Measurements from ENCODE around the gene HNRNPH2. TPM values are rescaled to one million over a fixed set of nuclear protein-coding genes. Genes with fewer than 3 reads are reported as not detected.

Gene HNRNPH2
- total RNA-seq, 1 donor from 2014 or later = 70.5 TPM

- H3K4me3 Mint-ChIP-seq = no peak overlapping the region
Observed at GRCh38 chrX:101393530-101394305, 14.3 kb upstream of the HNRNPH2 start.

GRCh38 chrX:101394372-101394771, 13.7 kb upstream of the HNRNPH2 start:
- no peak overlapping the region for H3K4me3 Mint-ChIP-seq
- H3K27ac Mint-ChIP-seq = no peak overlapping the region
- H3K36me3 Mint-ChIP-seq (ENCODE audit: low read depth) = peaks cover 49% of the 10 kb centered on the region
- DNase-seq = no peak
- ChIA-PET CTCF (no interaction called here), POLR2A (interaction anchor here (0.7 kb wide), 1 partner anchor 72 kb away, joined by 5 read pairs; no protein-coding TSS in a partner anchor)
- H3K9me3 Mint-ChIP-seq = no peaks in the 10 kb centered on the region
- H3K4me1 Mint-ChIP-seq = peaks cover 37% of the 10 kb centered on the region
- TF ChIP-seq CTCF (IDR thresholded peaks at IDR 0.05) = no peak
- no peaks in the 10 kb centered on the region for H3K27me3 Mint-ChIP-seq
- intact Hi-C loops (cut with micrococcal nuclease) = no loop called here
- no peak for ATAC-seq (ENCODE audit: low read depth)

More at GRCh38 chrX:101393530-101394305, 14.3 kb upstream of the HNRNPH2 start:
- ChIA-PET CTCF (no interaction called here), POLR2A (interaction anchor here (0.7 kb wide), 1 partner anchor 73 kb away, joined by 5 read pairs; no protein-coding TSS in a partner anchor)
- H3K36me3 Mint-ChIP-seq (ENCODE audit: low read depth) = peaks cover 47% of the 10 kb centered on the region
- peaks cover 37% of the 10 kb centered on the region for H3K4me1 Mint-ChIP-seq
- intact Hi-C loops (cut with micrococcal nuclease) = no loop called here
- no peak for TF ChIP-seq CTCF (IDR thresholded peaks at IDR 0.05)
- no peak for DNase-seq
- peak overlapping the region; percentile 12 for H3K27ac Mint-ChIP-seq
- H3K27me3 Mint-ChIP-seq = no peaks in the 10 kb centered on the region
- no peak for ATAC-seq (ENCODE audit: low read depth)
- no peaks in the 10 kb centered on the region for H3K9me3 Mint-ChIP-seq

- Mint-ChIP-seq H3K4me3 (no peak overlapping the region), H3K27ac (no peak overlapping the region), H3K27me3 (no peaks in the 10 kb centered on the region), H3K36me3 (ENCODE audit: low read depth) (peaks cover 61% of the 10 kb centered on the region), H3K9me3 (no peaks in the 10 kb centered on the region), H3K4me1 (peaks cover 33% of the 10 kb centered on the region)
- DNase-seq (no peak), ATAC-seq (ENCODE audit: low read depth) (no peak)
- ChIA-PET CTCF (no interaction called here), POLR2A (interaction anchor here (1.0 to 1.9 kb wide), 3 partner anchors 10 to 37 kb away, joined by 3 to 7 read pairs (median 3); partner anchors contain the start of gene BTK)
- TF ChIP-seq CTCF (IDR thresholded peaks at IDR 0.05) = no peak
- intact Hi-C loops (cut with micrococcal nuclease) = loop anchor here (1.0 kb wide), 1 partner anchor 12 kb away; the partner anchor contains the start of gene GLA
Observed at GRCh38 chrX:101395789-101396188, 12.2 kb upstream of the HNRNPH2 start.

GRCh38 chrX:101397779-101398178, 10.2 kb upstream of the HNRNPH2 start:
- POLR2A ChIA-PET = no interaction called here
- DNase-seq (no peak), ATAC-seq (ENCODE audit: low read depth) (no peak)
- Mint-ChIP-seq H3K9me3 (no peaks in the 10 kb centered on the region), H3K27ac (no peak overlapping the region), H3K4me3 (no peak overlapping the region), H3K36me3 (ENCODE audit: low read depth) (peaks cover 56% of the 10 kb centered on the region), H3K27me3 (no peaks in the 10 kb centered on the region), H3K4me1 (peaks cover 14% of the 10 kb centered on the region)
- no peak for TF ChIP-seq CTCF (IDR thresholded peaks at IDR 0.05)
- intact Hi-C loops (cut with micrococcal nuclease) = no loop called here
- CTCF ChIA-PET = no interaction called here

GRCh38 chrX:101398694-101399093, 9.3 kb upstream of the HNRNPH2 start:
- no peak overlapping the region for H3K27ac Mint-ChIP-seq

More at GRCh38 chrX:101398694-101399093, 9.3 kb upstream of the HNRNPH2 start:
- POLR2A ChIA-PET = no interaction called here
- CTCF ChIA-PET = no interaction called here
- Mint-ChIP-seq H3K9me3 (no peaks in the 10 kb centered on the region), H3K4me3 (no peak overlapping the region), H3K36me3 (ENCODE audit: low read depth) (peaks cover 52% of the 10 kb centered on the region), H3K4me1 (peaks cover 7% of the 10 kb centered on the region), H3K27me3 (no peaks in the 10 kb centered on the region)
- no peak for TF ChIP-seq CTCF (IDR thresholded peaks at IDR 0.05)
- intact Hi-C loops (cut with micrococcal nuclease) = no loop called here
- ATAC-seq (ENCODE audit: low read depth) (no peak), DNase-seq (no peak)

Measured in activated B cell treated with CpG ODN at 0.5 μM for 24 hours (primary cell).